GM20431 (cell line): ENCODE measurements around the gene CPXM1.

Source experiments
- in situ Hi-C: fragments of 300-500 bp; cut with MseI, MboI; formaldehyde crosslinking; loops from one replicate; pipeline ENCODE4 v1.15.0; 2020; ENCODE audit warnings: low sequenced_read_pairs; ENCODE audit not compliant: unreplicated experiment

Gene CPXM1

GRCh38 chr20:2751878-2752566, 48.4 kb downstream of the CPXM1 start:
- in situ Hi-C loops = no loop called here

GRCh38 chr20:2751347-2751877, 49.0 kb downstream of the CPXM1 start:
- in situ Hi-C loops = no loop called here

- in situ Hi-C loops = no loop called here
Observed at GRCh38 chr20:2750491-2751251, 49.8 kb downstream of the CPXM1 start.

- in situ Hi-C loops = no loop called here
Observed at GRCh38 chr20:2749951-2750490, 50.4 kb downstream of the CPXM1 start.

DNA sequence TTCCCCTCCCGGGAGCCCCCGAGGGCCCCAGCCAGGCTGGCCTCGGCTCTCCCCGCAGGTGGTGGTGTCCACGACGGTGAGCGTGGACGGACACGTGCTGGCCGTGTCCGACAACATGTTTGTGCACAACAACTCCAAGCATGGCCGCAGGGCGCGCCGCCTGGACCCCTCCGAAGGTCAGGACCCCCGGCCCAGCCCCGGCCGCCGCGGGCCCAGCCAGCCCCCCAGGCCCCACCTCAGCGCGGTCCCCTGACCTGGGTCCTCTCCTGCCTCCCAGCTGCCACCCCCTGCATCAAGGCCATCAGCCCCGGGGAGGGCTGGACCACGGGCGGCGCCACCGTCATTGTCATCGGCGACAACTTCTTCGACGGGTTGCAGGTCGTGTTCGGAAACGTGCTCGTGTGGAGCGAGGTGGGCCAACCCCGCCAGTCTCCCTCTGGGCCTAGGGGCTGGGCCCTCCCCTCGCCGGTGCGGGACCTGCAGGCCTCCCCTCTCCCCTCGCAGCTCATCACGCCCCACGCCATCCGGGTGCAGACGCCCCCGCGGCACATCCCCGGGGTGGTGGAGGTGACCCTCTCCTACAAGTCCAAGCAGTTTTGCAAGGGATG, 51.0 kb downstream of the CPXM1 start:
- in situ Hi-C loops = no loop called here

- in situ Hi-C loops = no loop called here
Observed at GRCh38 chr20:2748551-2749342, 51.7 kb downstream of the CPXM1 start.

- in situ Hi-C loops = no loop called here
Observed at GRCh38 chr20:2747676-2748235, 52.7 kb downstream of the CPXM1 start.

DNA sequence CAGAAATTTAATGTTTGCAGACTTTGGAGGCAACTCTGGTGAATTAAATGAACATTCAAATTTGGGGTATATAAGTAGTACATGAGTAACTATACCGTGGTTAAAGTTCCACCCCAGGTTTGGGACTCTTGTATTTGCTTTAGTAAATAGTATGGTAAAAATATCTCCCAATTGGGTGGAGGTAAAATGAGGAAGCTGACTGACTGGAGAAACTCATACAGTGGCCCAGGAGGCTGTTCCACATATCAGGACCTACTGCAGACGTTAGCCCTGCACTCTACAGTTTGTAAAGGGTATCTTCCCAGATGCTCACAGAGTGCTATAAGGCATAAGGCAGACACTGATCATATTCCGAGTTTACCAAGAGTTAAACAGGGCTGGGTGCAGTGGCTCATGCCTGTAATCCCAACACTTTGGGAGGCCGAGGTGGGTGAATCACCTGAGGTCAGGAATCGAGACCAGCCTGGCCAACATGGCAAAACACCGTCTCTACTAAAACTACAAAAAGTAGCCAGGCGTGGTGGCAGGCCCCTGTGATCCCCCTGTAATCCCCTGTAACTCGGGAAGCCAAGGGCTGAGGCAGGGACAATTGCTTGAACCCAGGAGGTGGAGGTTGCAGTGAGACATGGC, 53.7 kb downstream of the CPXM1 start:
- in situ Hi-C loops = no loop called here

- in situ Hi-C loops = no loop called here
Observed at GRCh38 chr20:2745936-2746635, 54.3 kb downstream of the CPXM1 start.

DNA sequence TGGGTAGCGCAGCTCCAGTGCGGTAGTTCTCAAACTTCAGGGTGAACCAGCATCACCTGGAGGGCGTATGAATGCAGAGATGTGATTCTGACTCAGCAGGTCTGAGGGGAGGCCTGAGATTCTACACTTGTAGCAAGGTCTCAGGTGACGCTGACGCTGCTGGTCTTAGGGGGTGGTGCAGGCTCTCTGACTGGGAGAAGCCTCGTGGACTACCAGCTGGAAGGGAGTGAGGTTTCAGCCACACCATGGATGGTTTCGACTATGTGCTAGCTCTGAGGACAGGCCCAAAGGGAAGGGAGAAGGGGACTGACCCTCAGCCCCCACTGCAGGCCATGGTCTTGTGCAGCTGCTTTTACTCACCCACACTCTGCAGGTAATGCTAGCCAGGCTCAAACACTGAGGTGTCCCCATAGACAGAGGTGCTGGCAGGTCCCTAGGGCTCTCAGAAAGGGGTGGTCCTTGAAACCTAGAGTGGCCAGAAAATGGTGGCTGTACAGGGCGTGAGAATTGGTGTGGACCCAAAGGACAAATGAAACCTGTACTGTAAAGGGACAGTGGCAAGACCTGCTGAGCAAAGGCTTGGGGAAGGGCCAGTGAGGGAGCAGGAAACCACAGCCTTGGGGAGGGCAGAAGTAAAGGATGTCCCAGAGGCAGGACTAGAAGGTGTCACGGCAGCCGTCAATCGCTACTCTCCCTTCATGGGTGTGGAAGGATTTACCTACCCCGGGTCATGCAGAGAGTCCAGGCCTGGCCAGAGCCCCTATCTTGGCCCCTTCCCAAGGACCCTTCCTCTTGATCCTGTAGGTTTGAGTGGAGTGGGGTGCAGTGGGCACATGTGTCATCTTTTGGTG, 55.1 kb downstream of the CPXM1 start:
- in situ Hi-C loops = no loop called here
